Retinal pigment epithelial cell (primary cell): Measurements from ENCODE around the gene ACKR1.

ENCODE experiments used
- DNase-seq: peaks from one replicate; pipeline ENCODE4 v3.0.0-alpha.2; 2010; ENCODE audit warnings: low read depth
- H3K4me3 ChIP-seq: 2 replicates; pipeline ENCODE4 v1.5.1; 2011; ENCODE audit warnings: mild to moderate bottlenecking, low read length, control low read depth, moderate library complexity
- TF ChIP-seq, protein P1 (sequence below): conservative IDR thresholded peaks from 2 replicates; pipeline ENCODE4 v1.5.1; 2011; ENCODE audit warnings: low read depth, low read length, control low read depth, inconsistent platforms

The ACKR1 gene

GRCh38 chr1:159187647-159188374 is 16.9 kb upstream of the ACKR1 start:
- no peak overlapping the region for H3K4me3 ChIP-seq
- TF ChIP-seq, protein P1, sequence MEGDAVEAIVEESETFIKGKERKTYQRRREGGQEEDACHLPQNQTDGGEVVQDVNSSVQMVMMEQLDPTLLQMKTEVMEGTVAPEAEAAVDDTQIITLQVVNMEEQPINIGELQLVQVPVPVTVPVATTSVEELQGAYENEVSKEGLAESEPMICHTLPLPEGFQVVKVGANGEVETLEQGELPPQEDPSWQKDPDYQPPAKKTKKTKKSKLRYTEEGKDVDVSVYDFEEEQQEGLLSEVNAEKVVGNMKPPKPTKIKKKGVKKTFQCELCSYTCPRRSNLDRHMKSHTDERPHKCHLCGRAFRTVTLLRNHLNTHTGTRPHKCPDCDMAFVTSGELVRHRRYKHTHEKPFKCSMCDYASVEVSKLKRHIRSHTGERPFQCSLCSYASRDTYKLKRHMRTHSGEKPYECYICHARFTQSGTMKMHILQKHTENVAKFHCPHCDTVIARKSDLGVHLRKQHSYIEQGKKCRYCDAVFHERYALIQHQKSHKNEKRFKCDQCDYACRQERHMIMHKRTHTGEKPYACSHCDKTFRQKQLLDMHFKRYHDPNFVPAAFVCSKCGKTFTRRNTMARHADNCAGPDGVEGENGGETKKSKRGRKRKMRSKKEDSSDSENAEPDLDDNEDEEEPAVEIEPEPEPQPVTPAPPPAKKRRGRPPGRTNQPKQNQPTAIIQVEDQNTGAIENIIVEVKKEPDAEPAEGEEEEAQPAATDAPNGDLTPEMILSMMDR = no peak
- no peak for DNase-seq

DNA sequence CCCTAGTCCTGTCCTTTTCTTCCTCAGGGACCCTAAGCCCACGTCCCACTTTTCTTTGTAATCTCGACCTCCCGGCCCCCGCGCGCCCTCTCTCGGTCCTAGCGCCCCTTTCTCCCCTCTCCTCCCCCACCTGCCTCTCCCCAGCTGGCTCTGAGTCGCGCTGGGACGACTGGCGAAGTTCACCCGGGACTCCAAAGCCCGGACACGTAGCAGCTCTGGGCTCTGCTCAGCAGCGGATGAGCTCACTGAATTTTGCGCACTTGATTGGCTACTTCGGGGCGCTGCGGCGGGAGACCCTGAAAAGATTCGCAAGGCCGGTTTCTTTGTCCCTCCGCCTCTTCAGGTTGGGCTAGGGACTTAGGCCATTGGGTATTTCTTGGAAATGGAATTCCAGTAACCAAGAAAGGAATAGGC is 16.3 kb upstream of the ACKR1 start:
- DNase-seq = no peak
- TF ChIP-seq, protein P1 = no peak
- H3K4me3 ChIP-seq = no peak overlapping the region

DNA sequence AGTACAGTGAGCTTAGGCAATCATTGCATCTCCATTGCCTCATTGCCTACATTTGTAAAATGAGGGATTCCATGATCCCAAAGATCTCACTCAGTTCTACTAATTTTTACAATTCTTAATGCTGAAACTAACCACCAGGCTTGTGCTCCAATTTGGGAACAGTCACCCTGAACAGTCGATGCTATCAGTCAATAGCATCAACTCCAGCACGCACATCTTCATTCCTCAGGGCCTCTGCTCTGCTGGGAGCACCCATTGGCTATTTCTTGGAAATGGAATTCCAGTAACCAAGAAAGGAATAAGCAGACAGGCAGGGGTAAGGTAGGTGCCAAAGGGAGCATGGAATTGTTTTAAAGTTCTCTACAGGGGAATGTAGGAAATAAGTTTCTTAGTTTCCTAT is 14.2 kb upstream of the ACKR1 start:
- TF ChIP-seq, protein P1 = no peak
- no peak for DNase-seq
- H3K4me3 ChIP-seq = no peak overlapping the region

- DNase-seq = no peak
- H3K4me3 ChIP-seq = no peak overlapping the region
- TF ChIP-seq, protein P1 = peak; percentile 36
These were observed 8.1 kb upstream of the ACKR1 start for GRCh38 chr1:159196543-159196942.

- DNase-seq = peak; percentile 12
- no peak overlapping the region for H3K4me3 ChIP-seq
- TF ChIP-seq, protein P1 = peak; percentile 97
These were observed 6.8 kb upstream of the ACKR1 start for GRCh38 chr1:159197561-159198557.

GRCh38 chr1:159199901-159200300 is 4.8 kb upstream of the ACKR1 start:
- TF ChIP-seq, protein P1 = no peak
- H3K4me3 ChIP-seq = no peak overlapping the region
- no peak for DNase-seq
